HepG2 (cell line): ENCODE results near the gene IFNK. TPM values are rescaled to one million over a fixed set of nuclear protein-coding genes. Genes with fewer than 3 reads are reported as not detected.

Source experiments
- ARHGAP35 ChIP-seq: sonication (generic); formaldehyde crosslinking; IDR thresholded peaks from 2 replicates; pipeline ENCODE4 v1.9.0; 2022; ENCODE audit warnings: mild to moderate bottlenecking, inconsistent platforms, moderate library complexity, missing genetic modification reagents, borderline replicate concordance
- HNF1B ChIP-seq: sonication (generic); formaldehyde crosslinking; IDR thresholded peaks from 2 replicates; pipeline ENCODE4 v1.5.1; 2020; ENCODE audit warnings: mild to moderate bottlenecking, moderate library complexity, missing genetic modification reagents
- PATZ1 ChIP-seq: sonication (generic); formaldehyde crosslinking; IDR thresholded peaks from 2 replicates; pipeline ENCODE4 v1.4.0; 2020; ENCODE audit warnings: missing genetic modification reagents
- POGK ChIP-seq: sonication (generic); formaldehyde crosslinking; conservative IDR thresholded peaks from 2 replicates; pipeline ENCODE4 v1.8.0; 2022; ENCODE audit warnings: mild to moderate bottlenecking, moderate library complexity, missing genetic modification reagents
- REL ChIP-seq: sonication (generic); formaldehyde crosslinking; conservative IDR thresholded peaks from 2 replicates; pipeline ENCODE4 v1.8.0; 2022; ENCODE audit warnings: mild to moderate bottlenecking, missing genetic modification reagents, moderate library complexity
- TGIF2 ChIP-seq: IDR thresholded peaks from 2 replicates; pipeline ENCODE4 v1.6.1; 2016; ENCODE audit warnings: control low read depth, missing compliant biosample characterization
- TSC22D2 ChIP-seq: sonication (generic); formaldehyde crosslinking; IDR thresholded peaks from 2 replicates; pipeline ENCODE4 v1.5.1; 2020; ENCODE audit warnings: missing genetic modification reagents, mild to moderate bottlenecking, borderline replicate concordance
- YY1 ChIP-seq: IDR thresholded peaks from 2 replicates; pipeline ENCODE4 v1.6.1; 2011; ENCODE audit warnings: low read length, low read depth, moderate library complexity, mild to moderate bottlenecking; ENCODE audit not compliant: insufficient read depth, insufficient replicate concordance
- ZNF501 ChIP-seq: sonication (generic); formaldehyde crosslinking; IDR thresholded peaks from 2 replicates; pipeline ENCODE4 v1.5.1; 2020; ENCODE audit warnings: mild to moderate bottlenecking, moderate library complexity, missing genetic modification reagents
- ZNF574 ChIP-seq: sonication (generic); formaldehyde crosslinking; IDR thresholded peaks from 2 replicates; pipeline ENCODE4 v1.4.0; 2020; ENCODE audit warnings: missing genetic modification reagents
- ZNF580 ChIP-seq: IDR thresholded peaks from 2 replicates; pipeline ENCODE4 v1.6.1; 2016; ENCODE audit warnings: low read depth, borderline replicate concordance
- polyA plus RNA-seq, 8 experiments: library from polyadenylated mRNA; depleted of rRNA in 3 of 8; stranded (reverse) in 7 of 8; unstranded in 1 of 8; fragments of >200 nt; fragmentation: Illumina TruSeq in 4 of 8; extraction: Trizol in 4 of 8; gene quantifications; 2 replicates each; pipeline versions ENCODE4 v1.2.1 to v1.2.3, GENCODE V29; 2011 to 2016; ENCODE audit warnings: low read depth in 4 of 8, missing spikeins in 1 of 8, mixed read lengths in 1 of 8; ENCODE audit not compliant: insufficient read depth in 1 of 8
- total RNA-seq, 5 experiments: library from RNA; depleted of rRNA; stranded (reverse); fragments of >200 nt; fragmentation: Illumina TruSeq; extraction: Trizol; gene quantifications; 2 replicates each; pipeline ENCODE4 v1.2.3, GENCODE V29; 2016; ENCODE audit warnings: low read depth in 1 of 5
- TF ChIP-seq, protein P1 (sequence below), 2 experiments: sonication (generic) in 1 of 2; formaldehyde crosslinking in 1 of 2; IDR thresholded peaks; 2 replicates each; pipeline versions ENCODE4 v1.4.0 to v1.6.1; 2018 to 2020; ENCODE audit warnings: missing genetic modification reagents in 2 of 2, borderline replicate concordance in 1 of 2, low read depth in 1 of 2, mild to moderate bottlenecking in 1 of 2, missing biosample characterization in 1 of 2
- TF ChIP-seq, protein P2 (sequence below): IDR thresholded peaks from 2 replicates; pipeline ENCODE4 v1.6.1; 2016; ENCODE audit warnings: missing compliant biosample characterization, missing genetic modification reagents, borderline replicate concordance

The IFNK gene
- total and polyA plus RNA-seq, 2 of the 13 experiments (the other 11 are each of a cell fraction or from before 2014, with no cell fraction given) = not detected

- TF ChIP-seq, protein P1, sequence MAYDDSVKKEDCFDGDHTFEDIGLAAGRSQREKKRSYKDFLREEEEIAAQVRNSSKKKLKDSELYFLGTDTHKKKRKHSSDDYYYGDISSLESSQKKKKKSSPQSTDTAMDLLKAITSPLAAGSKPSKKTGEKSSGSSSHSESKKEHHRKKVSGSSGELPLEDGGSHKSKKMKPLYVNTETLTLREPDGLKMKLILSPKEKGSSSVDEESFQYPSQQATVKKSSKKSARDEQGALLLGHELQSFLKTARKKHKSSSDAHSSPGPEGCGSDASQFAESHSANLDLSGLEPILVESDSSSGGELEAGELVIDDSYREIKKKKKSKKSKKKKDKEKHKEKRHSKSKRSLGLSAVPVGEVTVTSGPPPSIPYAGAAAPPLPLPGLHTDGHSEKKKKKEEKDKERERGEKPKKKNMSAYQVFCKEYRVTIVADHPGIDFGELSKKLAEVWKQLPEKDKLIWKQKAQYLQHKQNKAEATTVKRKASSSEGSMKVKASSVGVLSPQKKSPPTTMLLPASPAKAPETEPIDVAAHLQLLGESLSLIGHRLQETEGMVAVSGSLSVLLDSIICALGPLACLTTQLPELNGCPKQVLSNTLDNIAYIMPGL (CRISPR knock-in tag; IDR thresholded peaks at IDR 0.05; ENCODE audit: borderline replicate concordance in 1 of 2, low read depth in 1 of 2) = peak; percentile 57 to 65; a peak in 3 of 4 replicates
- TF ChIP-seq REL (CRISPR knock-in tag) (0 out of 2 replicates have a peak, but pooled peaks have one; percentile 68), ZNF501 (CRISPR knock-in tag) (0 out of 2 replicates have a peak, but pooled peaks have one; percentile 33), ARHGAP35 (CRISPR knock-in tag) (0 out of 2 replicates have a peak, but pooled peaks have one; percentile 56), POGK (CRISPR knock-in tag) (peak; percentile 58; the same call in 1 of the 2 replicates), ZNF580 (CRISPR knock-in tag) (peak; percentile 46; the same call in 1 of the 2 replicates), HNF1B (CRISPR knock-in tag) (peak; percentile 22; the same call in 1 of the 2 replicates), PATZ1 (CRISPR knock-in tag) (0 out of 2 replicates have a peak, but pooled peaks have one; percentile 19), ZNF574 (CRISPR knock-in tag) (peak; percentile 39), YY1 (peak; percentile 51), TGIF2 (CRISPR knock-in tag) (no peak), TSC22D2 (CRISPR knock-in tag) (0 out of 2 replicates have a peak, but pooled peaks have one; percentile 30)
- TF ChIP-seq, protein P2, sequence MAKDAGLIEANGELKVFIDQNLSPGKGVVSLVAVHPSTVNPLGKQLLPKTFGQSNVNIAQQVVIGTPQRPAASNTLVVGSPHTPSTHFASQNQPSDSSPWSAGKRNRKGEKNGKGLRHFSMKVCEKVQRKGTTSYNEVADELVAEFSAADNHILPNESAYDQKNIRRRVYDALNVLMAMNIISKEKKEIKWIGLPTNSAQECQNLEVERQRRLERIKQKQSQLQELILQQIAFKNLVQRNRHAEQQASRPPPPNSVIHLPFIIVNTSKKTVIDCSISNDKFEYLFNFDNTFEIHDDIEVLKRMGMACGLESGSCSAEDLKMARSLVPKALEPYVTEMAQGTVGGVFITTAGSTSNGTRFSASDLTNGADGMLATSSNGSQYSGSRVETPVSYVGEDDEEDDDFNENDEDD (CRISPR knock-in tag) = 0 out of 2 replicates have a peak, but pooled peaks have one; percentile 15
Observed at GRCh38 chr9:27529316-27530278, 5.5 kb downstream of the IFNK start, which contains the start of gene MOB3B (continued).
